HepG2 (cell line): ENCODE results near the gene TDG. TPM values are rescaled to one million over a fixed set of nuclear protein-coding genes. Genes with fewer than 3 reads are reported as not detected.

Experiments
- ATAC-seq: fragments of 200-7000 bp; cut with Tn5 transposase; 3 replicates; pipeline ENCODE4 v1.9.1; 2020; ENCODE audit warnings: mild to moderate bottlenecking, moderate library complexity
- BruUV-seq: library from RNA; stranded (reverse); fragments of 400-500 nt; replicated peaks from 2 replicates; lab custom pipeline; 2021; lab: Mats Ljungman, UMichigan
- CTCF ChIA-PET: fragments of 300-600 bp; formaldehyde crosslinking; extraction: SDS; loops from one replicate; lab custom pipeline; 2021; ENCODE audit warnings: low total read pairs, inconsistent platforms, low intra/inter-chr PET ratio; lab: Yijun Ruan, JAX
- POLR2A ChIA-PET: fragments of 350-600 bp; sonication (Branson Sonifier 250); formaldehyde crosslinking; loops from one replicate; lab custom pipeline; 2020; ENCODE audit warnings: antibody characterized with exemption, inconsistent platforms; lab: Yijun Ruan, JAX
- DNase-seq: peaks from one replicate; pipeline ENCODE4 v3.0.0-alpha.2; 2015; ENCODE audit warnings: low spot score
- FAIRE-seq: peaks from 3 replicates; lab custom pipeline; 2011; peaks lifted over from hg19 to GRCh38; lab: Jason Lieb, UNC
- H2AFZ ChIP-seq: one replicate; pipeline ENCODE4 v1.6.1; 2011; ENCODE audit warnings: low read length, inconsistent platforms
- H3K27ac ChIP-seq: fragments of 300-600 bp; 3 replicates; pipeline ENCODE4 v1.8.0; 2011; ENCODE audit warnings: mixed run types, mild to moderate bottlenecking, mixed read lengths, low read length, inconsistent platforms; ENCODE audit not compliant: insufficient read depth; ENCODE audit errors: extremely low read length
- H3K27me3 ChIP-seq, 2 experiments: fragments of 200-600 bp in 1 of 2; 2 replicates in 1 of 2; 3 replicates in 1 of 2; pipeline versions ENCODE4 v1.6.0 to v1.8.0; 2011; ENCODE audit warnings: low read length in 2 of 2, mild to moderate bottlenecking in 2 of 2, moderate library complexity in 2 of 2, inconsistent platforms in 1 of 2; ENCODE audit not compliant: insufficient read depth in 2 of 2, control insufficient read depth in 1 of 2
- H3K36me3 ChIP-seq, 2 experiments: fragments of 200-600 bp in 1 of 2; replicated peaks in 1 of 2; 2 replicates in 1 of 2; 3 replicates in 1 of 2; pipeline versions ENCODE4 v1.5.1 to v1.8.0; 2011; ENCODE audit warnings: low read length in 2 of 2, inconsistent platforms in 1 of 2; ENCODE audit not compliant: insufficient read depth in 2 of 2, control insufficient read depth in 1 of 2
- H3K4me1 ChIP-seq: 2 replicates; pipeline ENCODE4 v1.5.1; 2012; ENCODE audit warnings: low read length, inconsistent platforms; ENCODE audit not compliant: insufficient read depth
- H3K4me2 ChIP-seq: 2 replicates; pipeline ENCODE4 v1.6.0; 2011; ENCODE audit warnings: low read depth, low read length, inconsistent platforms
- H3K4me3 ChIP-seq, 3 experiments: fragments of 200-600 bp in 1 of 3; sonication (generic), shearing (Covaris generic) in 1 of 3; replicated peaks in 1 of 3; 2 replicates each; pipeline ENCODE4 v1.5.1; 2011 to 2016; ENCODE audit warnings: low read length in 3 of 3, inconsistent platforms in 2 of 3, low read depth in 2 of 3, mild to moderate bottlenecking in 2 of 3, control low read depth in 1 of 3, mixed read lengths in 1 of 3; ENCODE audit not compliant: insufficient read depth in 1 of 3
- H3K79me2 ChIP-seq: one replicate; pipeline ENCODE4 v1.6.1; 2011; ENCODE audit warnings: low read length, inconsistent platforms; ENCODE audit not compliant: insufficient read depth
- H3K9ac ChIP-seq: 2 replicates; pipeline ENCODE4 v1.6.0; 2011; ENCODE audit warnings: mild to moderate bottlenecking, low read depth, low read length, inconsistent platforms; ENCODE audit not compliant: insufficient read depth
- H3K9me3 ChIP-seq: 2 replicates; pipeline ENCODE4 v1.5.1; 2012; ENCODE audit warnings: mild to moderate bottlenecking, low read length
- H4K20me1 ChIP-seq: 2 replicates; pipeline ENCODE4 v1.6.0; 2011; ENCODE audit warnings: inconsistent platforms, mild to moderate bottlenecking, low read length, moderate library complexity; ENCODE audit not compliant: insufficient read depth
- LBX2 ChIP-seq: sonication (generic); formaldehyde crosslinking; IDR thresholded peaks from 2 replicates; pipeline ENCODE4 v1.5.0; 2020; ENCODE audit warnings: missing genetic modification reagents, mild to moderate bottlenecking, borderline replicate concordance
- NAIF1 ChIP-seq: sonication (generic); formaldehyde crosslinking; IDR thresholded peaks from 2 replicates; pipeline ENCODE4 v1.5.0; 2020; ENCODE audit warnings: mild to moderate bottlenecking, missing genetic modification reagents, borderline replicate concordance
- RFX1 ChIP-seq: fragments of 450-650 bp; IDR thresholded peaks from 2 replicates; pipeline ENCODE4 v1.6.1; 2017
- SRF ChIP-seq: IDR thresholded peaks from 2 replicates; pipeline ENCODE4 v1.6.1; 2011; ENCODE audit warnings: mild to moderate bottlenecking, low read depth, low read length, moderate library complexity
- TOPORS ChIP-seq: sonication (generic); formaldehyde crosslinking; IDR thresholded peaks from 2 replicates; pipeline ENCODE4 v1.8.0; 2023; ENCODE audit warnings: mild to moderate bottlenecking, missing genetic modification reagents
- TRIM24 ChIP-seq: sonication (generic); formaldehyde crosslinking; IDR thresholded peaks from 2 replicates; pipeline ENCODE4 v1.8.0; 2022; ENCODE audit warnings: mild to moderate bottlenecking, missing genetic modification reagents
- ZNF20 ChIP-seq: sonication (generic); formaldehyde crosslinking; IDR thresholded peaks from 2 replicates; pipeline ENCODE4 v1.4.0; 2020; ENCODE audit warnings: mild to moderate bottlenecking, moderate library complexity, missing genetic modification reagents
- ZNF24 ChIP-seq: fragments of 450-650 bp; IDR thresholded peaks from 2 replicates; pipeline ENCODE4 v1.6.1; 2017; ENCODE audit warnings: antibody characterized with exemption, mild to moderate bottlenecking
- ZNF549 ChIP-seq: sonication (generic); formaldehyde crosslinking; IDR thresholded peaks from 2 replicates; pipeline ENCODE4 v1.5.0; 2020; ENCODE audit warnings: missing genetic modification reagents
- ZNF614 ChIP-seq: IDR thresholded peaks from 2 replicates; pipeline ENCODE4 v1.6.1; 2018; ENCODE audit warnings: missing biosample characterization, missing genetic modification reagents, inconsistent platforms, borderline replicate concordance
- ZNF737 ChIP-seq: sonication (generic); formaldehyde crosslinking; IDR thresholded peaks from 2 replicates; pipeline ENCODE4 v1.5.0; 2020; ENCODE audit warnings: missing genetic modification reagents, mild to moderate bottlenecking, borderline replicate concordance
- ZNF747 ChIP-seq: sonication (generic); formaldehyde crosslinking; IDR thresholded peaks from 2 replicates; pipeline ENCODE4 v1.8.1; 2023; ENCODE audit warnings: missing genetic modification reagents, mild to moderate bottlenecking, borderline replicate concordance
- WGBS: methylation state at CpG from one replicate; pipeline ENCODE4 v1.1.6; 2017; ENCODE audit warnings: low lambda C conversion rate; 5-methylcytosine and 5-hydroxymethylcytosine counted together
- in situ Hi-C: cut with HindIII; loops from 2 replicates; pipeline ENCODE4 v1.10.0; 2017; ENCODE audit warnings: low pct_unique_long_range_greater_than_20kb; ENCODE audit not compliant: extremely low pct_ligation_motif_present
- intact Hi-C: fragments of 100-400 bp; cut with micrococcal nuclease; formaldehyde crosslinking; loops from one replicate; pipeline ENCODE4 v1.10.0; 2022; ENCODE audit not compliant: unreplicated experiment
- polyA plus RNA-seq, 8 experiments: library from polyadenylated mRNA; depleted of rRNA in 3 of 8; stranded (reverse) in 7 of 8; unstranded in 1 of 8; fragments of >200 nt; fragmentation: Illumina TruSeq in 4 of 8; extraction: Trizol in 4 of 8; gene quantifications; 2 replicates each; pipeline versions ENCODE4 v1.2.1 to v1.2.3, GENCODE V29; 2011 to 2016; ENCODE audit warnings: low read depth in 4 of 8, missing spikeins in 1 of 8, mixed read lengths in 1 of 8; ENCODE audit not compliant: insufficient read depth in 1 of 8
- total RNA-seq, 5 experiments: library from RNA; depleted of rRNA; stranded (reverse); fragments of >200 nt; fragmentation: Illumina TruSeq; extraction: Trizol; gene quantifications; 2 replicates each; pipeline ENCODE4 v1.2.3, GENCODE V29; 2016; ENCODE audit warnings: low read depth in 1 of 5
- TF ChIP-seq, protein P1 (sequence below): sonication (generic); formaldehyde crosslinking; conservative IDR thresholded peaks from 2 replicates; pipeline ENCODE4 v1.4.0; 2020; ENCODE audit warnings: missing genetic modification reagents
- TF ChIP-seq, protein P2 (sequence below): sonication (generic); formaldehyde crosslinking; conservative IDR thresholded peaks from 2 replicates; pipeline ENCODE4 v1.4.0; 2020; ENCODE audit warnings: missing genetic modification reagents

The TDG gene
- total and polyA plus RNA-seq, 2 of the 13 experiments (the other 11 are each of a cell fraction or from before 2014, with no cell fraction given): 14.2 to 19.5 TPM

GRCh38 chr12:103962493-103962892 is 3.2 kb upstream of the TDG start (continued):
- TF ChIP-seq, protein P1, sequence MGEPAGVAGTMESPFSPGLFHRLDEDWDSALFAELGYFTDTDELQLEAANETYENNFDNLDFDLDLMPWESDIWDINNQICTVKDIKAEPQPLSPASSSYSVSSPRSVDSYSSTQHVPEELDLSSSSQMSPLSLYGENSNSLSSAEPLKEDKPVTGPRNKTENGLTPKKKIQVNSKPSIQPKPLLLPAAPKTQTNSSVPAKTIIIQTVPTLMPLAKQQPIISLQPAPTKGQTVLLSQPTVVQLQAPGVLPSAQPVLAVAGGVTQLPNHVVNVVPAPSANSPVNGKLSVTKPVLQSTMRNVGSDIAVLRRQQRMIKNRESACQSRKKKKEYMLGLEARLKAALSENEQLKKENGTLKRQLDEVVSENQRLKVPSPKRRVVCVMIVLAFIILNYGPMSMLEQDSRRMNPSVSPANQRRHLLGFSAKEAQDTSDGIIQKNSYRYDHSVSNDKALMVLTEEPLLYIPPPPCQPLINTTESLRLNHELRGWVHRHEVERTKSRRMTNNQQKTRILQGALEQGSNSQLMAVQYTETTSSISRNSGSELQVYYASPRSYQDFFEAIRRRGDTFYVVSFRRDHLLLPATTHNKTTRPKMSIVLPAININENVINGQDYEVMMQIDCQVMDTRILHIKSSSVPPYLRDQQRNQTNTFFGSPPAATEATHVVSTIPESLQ (CRISPR knock-in tag): no peak
- TF ChIP-seq, all 625 proteins: peak for 0

DNA sequence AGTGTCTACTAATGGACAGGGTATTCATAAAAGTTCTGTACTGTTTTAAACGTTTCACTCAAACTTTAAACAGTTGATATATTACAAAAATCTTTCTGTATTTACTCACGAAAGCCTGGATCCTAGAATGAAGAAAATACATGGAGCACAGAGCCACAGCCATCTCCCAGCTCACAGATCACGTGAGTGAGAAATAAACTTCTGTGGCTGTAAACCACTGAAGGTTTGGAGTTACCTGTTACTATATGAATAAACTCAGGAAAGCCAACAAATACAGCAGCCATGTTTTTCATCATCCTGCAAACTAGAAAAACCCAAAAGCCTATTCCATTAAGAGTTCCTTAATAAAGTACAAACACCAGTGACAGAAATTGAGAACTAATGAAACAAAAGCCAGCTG is 867 bp upstream of the TDG start:
- DNase-seq (no peak), FAIRE-seq (no peak), ATAC-seq (no peak)
- Histone ChIP-seq H3K79me2 (peaks cover 58% of the 10 kb centered on the region), H3K9ac (peak overlapping the region; percentile 91), H4K20me1 (no peaks in the 10 kb centered on the region), H3K27me3 (no peaks in the 10 kb centered on the region; a peak in 1 of 5 replicates), H3K4me3 (peak overlapping the region; percentile 68 to 88 (median 82)), H2AFZ (no peak overlapping the region), H3K27ac (peak overlapping the region; percentile 86), H3K9me3 (no peaks in the 10 kb centered on the region), H3K36me3 (peaks cover 0 to 12% of the 10 kb centered on the region in 2 experiments; a peak in 1 of 5 replicates), H3K4me2 (peak overlapping the region; percentile 75), H3K4me1 (peaks cover 61% of the 10 kb centered on the region)
- no peak for TF ChIP-seq ZNF737
- TF ChIP-seq ZNF20 (CRISPR knock-in tag): no peak
- POLR2A ChIA-PET: interaction anchor here (1.2 to 3.6 kb wide), 5 partner anchors 9 to 321 kb away, joined by 3 to 118 read pairs (median 8); partner anchors contain the start of gene HSP90B1
- CTCF ChIA-PET: no interaction called here
- no TSS peak for BruUV-seq
- WGBS: 3% methylated on average over 3 of the region's 3 CpGs
- intact Hi-C loops (loop anchor here (1.0 to 10.0 kb wide), 3 partner anchors 8 to 170 kb away; partner anchors contain the start of genes HSP90B1 and NFYB), in situ Hi-C loops (no loop called here)

- TSS peak; percentile 93 for BruUV-seq
- H3K36me3 ChIP-seq: peaks cover 0 to 12% of the 10 kb centered on the region in 2 experiments; a peak in 1 of 5 replicates
- H3K9me3 ChIP-seq: no peaks in the 10 kb centered on the region
- H3K4me3 ChIP-seq: peak overlapping the region; percentile 68 to 88 (median 82)
- H3K79me2 ChIP-seq: peaks cover 62% of the 10 kb centered on the region
- peak overlapping the region; percentile 91 for H3K9ac ChIP-seq
- no peaks in the 10 kb centered on the region; a peak in 1 of 5 replicates for H3K27me3 ChIP-seq
- CTCF ChIA-PET: no interaction called here
- peak overlapping the region; percentile 86 for H3K27ac ChIP-seq
- FAIRE-seq (no peak), DNase-seq (no peak), ATAC-seq (no peak)
- in situ Hi-C loops (no loop called here), intact Hi-C loops (loop anchor here (1.0 to 10.0 kb wide), 3 partner anchors 8 to 170 kb away; partner anchors contain the start of genes HSP90B1 and NFYB)
- 0% methylated on average over 11 of the region's 11 CpGs for WGBS
- H3K4me1 ChIP-seq: peaks cover 62% of the 10 kb centered on the region
- POLR2A ChIA-PET: interaction anchor here (0.8 to 3.6 kb wide), 13 partner anchors 9 to 321 kb away, joined by 3 to 118 read pairs (median 8); partner anchors contain the start of genes HCFC2, HSP90B1, NFYB and NT5DC3
- H4K20me1 ChIP-seq: no peaks in the 10 kb centered on the region
- peak overlapping the region; percentile 75 for H3K4me2 ChIP-seq
- H2AFZ ChIP-seq: peak overlapping the region; percentile 71
- TF ChIP-seq TRIM24 (CRISPR knock-in tag): no peak
- no peak for TF ChIP-seq SRF
- no peak for TF ChIP-seq LBX2 (CRISPR knock-in tag)
- no peak for TF ChIP-seq ZNF614 (CRISPR knock-in tag)
- TF ChIP-seq, protein P2, sequence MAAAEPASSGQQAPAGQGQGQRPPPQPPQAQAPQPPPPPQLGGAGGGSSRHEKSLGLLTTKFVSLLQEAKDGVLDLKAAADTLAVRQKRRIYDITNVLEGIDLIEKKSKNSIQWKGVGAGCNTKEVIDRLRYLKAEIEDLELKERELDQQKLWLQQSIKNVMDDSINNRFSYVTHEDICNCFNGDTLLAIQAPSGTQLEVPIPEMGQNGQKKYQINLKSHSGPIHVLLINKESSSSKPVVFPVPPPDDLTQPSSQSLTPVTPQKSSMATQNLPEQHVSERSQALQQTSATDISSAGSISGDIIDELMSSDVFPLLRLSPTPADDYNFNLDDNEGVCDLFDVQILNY: no peak
- peak; percentile 59; the same call in 1 of the 2 replicates for TF ChIP-seq TOPORS (CRISPR knock-in tag)
- TF ChIP-seq RFX1: no peak
- TF ChIP-seq NAIF1 (CRISPR knock-in tag): no peak
- TF ChIP-seq ZNF24: no peak
- TF ChIP-seq ZNF747 (CRISPR knock-in tag): no peak
- TF ChIP-seq ZNF549 (CRISPR knock-in tag): 0 out of 2 replicates have a peak, but pooled peaks have one; percentile 8
These were observed 450 bp upstream of the TDG start for GRCh38 chr12:103965255-103965589.
